ENCODE measurements around the gene HPCAL1. TPM values are rescaled to one million over a fixed set of nuclear protein-coding genes. Genes with fewer than 3 reads are reported as not detected.

The HPCAL1 gene
- total and polyA plus RNA-seq, 10 of the 15 experiments (the other 5 are each of a cell fraction or from before 2014, with no cell fraction given) = 0.40 to 12.8 (median 7.9) TPM

- TF ChIP-seq NRF1 (conservative IDR thresholded peaks at IDR 0.05; ENCODE audit: low read depth, low read length) = no peak
Observed at GRCh38 chr2:10392951-10393639, 90.4 kb downstream of the HPCAL1 start (continued).

GRCh38 chr2:10393640-10393982 lies 90.9 kb downstream of the HPCAL1 start:
- ChIA-PET POLR2A (interaction anchor here (0.6 kb wide), 1 partner anchor 303 kb away, joined by 3 read pairs; no protein-coding TSS in a partner anchor), SMC1A (ENCODE audit: uncharacterized antibody, unreplicated experiment) (interaction anchor here (0.9 to 3.1 kb wide), 2 partner anchors 14 to 93 kb away, joined by 3 to 12 read pairs; no protein-coding TSS in a partner anchor), CTCF (interaction anchor here (0.6 to 1.4 kb wide), 3 partner anchors 87 to 321 kb away, joined by 3 to 5 read pairs (median 3); no protein-coding TSS in a partner anchor), RAD21 (ENCODE audit: unreplicated experiment) (no interaction called here)
- intact Hi-C loops (cut with micrococcal nuclease; ENCODE audit: unreplicated experiment) (no loop called here), in situ Hi-C loops (cut with MboI) (no loop called here)
- WGBS (ENCODE audit: insufficient coverage, insufficient replicate concordance, low lambda C conversion rate, missing lambda C conversion rate) = 62% methylated on average over 4 of the region's 4 CpGs
- no peaks in the 10 kb centered on the region for H3K79me2 ChIP-seq (ENCODE audit: control insufficient read depth, insufficient read depth, low read length)
- no peaks in the 10 kb centered on the region for H3K4me1 ChIP-seq (ENCODE audit: control insufficient read depth, insufficient read depth, low read length)
- no peak overlapping the region for H2AFZ ChIP-seq (ENCODE audit: control insufficient read depth, low read depth, low read length)
- no peaks in the 10 kb centered on the region; the same call in 1 of the 2 replicates for H4K20me1 ChIP-seq (ENCODE audit: control insufficient read depth, insufficient read depth)
- ATAC-seq = no peak
- no peak for DNase-seq (ENCODE audit: low read depth, low spot score)
- H3K9ac ChIP-seq (ENCODE audit: control insufficient read depth, insufficient read depth, low read length) = no peak overlapping the region
- FAIRE-seq = no peak
- no peak overlapping the region for H3K4me2 ChIP-seq (ENCODE audit: control insufficient read depth, insufficient read depth)
- H3K36me3 ChIP-seq (ENCODE audit: control insufficient read depth in 2 of 2, insufficient read depth in 2 of 2, low read length in 1 of 2) = no peaks in the 10 kb centered on the region
- H3K27ac ChIP-seq (ENCODE audit: control insufficient read depth, insufficient read depth) = no peak overlapping the region
- H3K27me3 ChIP-seq (replicated peaks in 1 of 2; ENCODE audit: control insufficient read depth in 2 of 2, insufficient read depth in 2 of 2, low read length in 1 of 2) = no peaks in the 10 kb centered on the region
- no peaks in the 10 kb centered on the region for H3K9me3 ChIP-seq (replicated peaks; ENCODE audit: control insufficient read depth, insufficient read depth, low read length)
- no peak for TF ChIP-seq SIX5 (IDR thresholded peaks at IDR 0.05; ENCODE audit: low read depth, low read length, severe bottlenecking)
- TF ChIP-seq ZSCAN29 (IDR thresholded peaks at IDR 0.05) = no peak
- TF ChIP-seq TCF3 (IDR thresholded peaks at IDR 0.05; ENCODE audit: borderline replicate concordance, insufficient read depth, low read depth, low read length) = no peak
- TF ChIP-seq CBX5 (IDR thresholded peaks at IDR 0.05; ENCODE audit: low read depth) = no peak
- no peak for TF ChIP-seq STAT1 (conservative IDR thresholded peaks at IDR 0.05)
- no peak for TF ChIP-seq IRF4 (IDR thresholded peaks at IDR 0.05; ENCODE audit: low read depth, low read length)
- no peak for TF ChIP-seq TCF7 (IDR thresholded peaks at IDR 0.05; ENCODE audit: borderline replicate concordance)
- TF ChIP-seq SMARCA5 (IDR thresholded peaks at IDR 0.05) = no peak
- no peak for TF ChIP-seq WRNIP1 (IDR thresholded peaks at IDR 0.05; ENCODE audit: borderline replicate concordance, low read depth, low read length)
- no peak for TF ChIP-seq TARDBP (IDR thresholded peaks at IDR 0.05; ENCODE audit: borderline replicate concordance)
- no peak for TF ChIP-seq KAT2A (conservative IDR thresholded peaks at IDR 0.05; ENCODE audit: control insufficient read depth, low read depth, low read length)
- TF ChIP-seq ATF3 (IDR thresholded peaks at IDR 0.05; ENCODE audit: borderline replicate concordance, extremely low read depth, low read depth, low read length) = no peak
- TF ChIP-seq BRCA1 (IDR thresholded peaks at IDR 0.05; ENCODE audit: low read depth, low read length) = no peak
- TF ChIP-seq PKNOX1 (IDR thresholded peaks at IDR 0.05) = no peak
- H3K4me3 ChIP-seq = no peak overlapping the region
- BruUV-seq (replicated peaks) = no TSS peak
